ENCODE data around the gene C11orf21.
A peak's percentile ranks its signal among the peaks of the same experiment; 100 is the strongest.

Gene C11orf21

DNA sequence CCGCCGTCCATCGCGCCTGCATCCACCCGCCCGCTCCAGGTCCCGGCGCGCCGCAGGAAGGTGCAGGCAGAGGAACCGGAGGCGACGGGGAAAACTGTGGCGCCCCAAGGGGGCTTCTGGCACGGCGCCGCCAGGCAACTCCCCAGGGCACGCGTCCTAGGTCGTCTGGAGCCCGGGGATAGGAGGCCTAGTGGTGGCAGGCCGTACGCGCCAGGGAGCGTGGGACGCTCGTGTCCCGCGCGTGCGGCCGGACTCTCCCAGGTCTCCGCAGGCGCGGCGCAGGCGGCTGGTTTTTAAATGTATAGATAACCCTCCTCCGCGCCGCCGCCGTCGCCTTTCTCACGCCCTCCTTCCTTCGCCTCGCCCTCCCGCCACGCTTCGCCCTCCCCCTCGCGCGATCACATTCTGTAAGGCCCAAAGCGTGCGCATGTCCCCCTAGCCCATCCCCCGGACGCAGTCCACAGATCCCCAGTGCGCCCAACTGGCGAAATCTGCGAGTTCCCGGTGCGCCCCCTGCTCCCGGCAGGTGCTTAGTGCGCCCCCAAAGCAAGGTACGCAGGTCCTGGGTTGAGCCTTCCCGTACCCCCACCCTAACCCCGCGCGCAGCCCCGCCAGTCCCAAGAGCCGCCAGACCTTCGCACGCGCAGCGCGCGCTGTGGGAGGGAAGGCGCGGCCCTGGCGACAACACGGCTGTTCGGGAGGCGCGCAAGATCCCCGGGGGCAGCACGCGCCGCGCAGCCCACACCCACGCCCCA lies 31.2 kb downstream of the C11orf21 start, which contains the start of gene ASCL2:
ASCL2 (minus strand) TSS at position 267 of the 755 bp plus-strand sequence; CDS start at position 11, 256 bp downstream.
- no peak for DNase-seq

DNA sequence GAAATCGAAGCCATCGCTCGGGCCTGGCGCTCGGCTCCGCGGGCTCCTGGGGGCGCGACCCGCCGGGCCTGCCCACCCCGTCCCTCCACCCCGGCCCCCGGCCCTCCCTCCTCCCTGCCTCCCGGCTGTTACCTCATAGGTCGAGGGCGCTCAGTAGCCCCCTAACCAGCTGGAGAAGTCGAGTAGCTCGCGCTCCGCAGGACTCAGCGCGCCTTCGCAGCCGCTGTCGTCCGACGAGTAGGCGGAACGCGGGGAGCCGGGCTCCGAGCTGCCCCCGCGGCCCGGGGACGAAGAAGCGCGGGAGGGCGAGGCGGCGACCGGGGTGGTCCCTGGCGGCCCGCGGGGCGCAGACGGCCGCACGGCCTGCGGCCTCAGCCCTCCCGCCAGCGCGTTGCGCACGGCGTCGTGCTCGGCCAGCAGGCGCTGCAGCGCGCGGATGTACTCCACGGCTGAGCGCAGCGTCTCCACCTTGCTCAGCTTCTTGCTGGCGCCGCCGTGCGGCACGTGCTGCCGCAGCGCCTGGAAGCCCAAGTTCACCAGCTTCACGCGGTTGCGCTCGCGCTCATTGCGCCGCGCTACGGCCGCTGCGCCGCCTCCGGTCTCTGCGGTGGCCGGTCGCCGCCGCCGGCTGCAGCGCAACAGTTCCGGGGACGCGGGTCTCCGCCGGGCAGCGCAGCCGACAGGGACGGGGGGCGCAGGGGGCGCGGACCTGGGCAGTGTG lies 32.0 kb downstream of the C11orf21 start:
- peak; percentile 73 for DNase-seq

GRCh38 chr11:2268729-2269600 lies 32.8 kb downstream of the C11orf21 start:
- peak; percentile 38 for DNase-seq

- no peak for DNase-seq
Observed at GRCh38 chr11:2267851-2268728, 33.6 kb downstream of the C11orf21 start.

DNA sequence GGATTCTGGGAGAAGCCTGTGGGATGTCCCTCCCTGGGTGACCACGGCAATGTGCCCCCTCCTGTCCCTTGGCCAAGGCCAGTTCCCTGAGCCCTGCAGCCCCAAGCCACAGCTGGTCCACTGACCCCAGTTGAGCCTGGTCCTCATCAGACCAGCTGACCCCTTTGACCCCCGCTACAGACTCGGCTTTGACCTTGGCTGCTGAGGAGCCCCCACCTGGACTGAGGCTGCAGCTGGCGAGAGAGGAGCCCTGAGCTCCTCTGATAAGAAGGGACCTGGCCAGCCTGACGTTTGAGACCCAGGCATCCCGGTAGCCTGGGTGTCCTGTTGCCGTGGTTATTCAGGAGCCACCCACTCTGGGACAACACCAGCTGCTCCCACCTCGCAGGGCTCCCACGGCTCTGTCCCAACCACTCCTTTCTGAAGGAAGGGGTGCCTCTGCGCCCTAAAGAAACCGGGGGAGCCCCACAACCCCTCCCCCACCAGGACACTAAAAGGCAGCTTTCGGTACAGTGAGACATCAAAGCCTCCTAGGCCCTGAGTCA lies 34.3 kb downstream of the C11orf21 start:
- DNase-seq = no peak

- no peak for DNase-seq
Observed at GRCh38 chr11:2266586-2267305, 35.0 kb downstream of the C11orf21 start.

DNA sequence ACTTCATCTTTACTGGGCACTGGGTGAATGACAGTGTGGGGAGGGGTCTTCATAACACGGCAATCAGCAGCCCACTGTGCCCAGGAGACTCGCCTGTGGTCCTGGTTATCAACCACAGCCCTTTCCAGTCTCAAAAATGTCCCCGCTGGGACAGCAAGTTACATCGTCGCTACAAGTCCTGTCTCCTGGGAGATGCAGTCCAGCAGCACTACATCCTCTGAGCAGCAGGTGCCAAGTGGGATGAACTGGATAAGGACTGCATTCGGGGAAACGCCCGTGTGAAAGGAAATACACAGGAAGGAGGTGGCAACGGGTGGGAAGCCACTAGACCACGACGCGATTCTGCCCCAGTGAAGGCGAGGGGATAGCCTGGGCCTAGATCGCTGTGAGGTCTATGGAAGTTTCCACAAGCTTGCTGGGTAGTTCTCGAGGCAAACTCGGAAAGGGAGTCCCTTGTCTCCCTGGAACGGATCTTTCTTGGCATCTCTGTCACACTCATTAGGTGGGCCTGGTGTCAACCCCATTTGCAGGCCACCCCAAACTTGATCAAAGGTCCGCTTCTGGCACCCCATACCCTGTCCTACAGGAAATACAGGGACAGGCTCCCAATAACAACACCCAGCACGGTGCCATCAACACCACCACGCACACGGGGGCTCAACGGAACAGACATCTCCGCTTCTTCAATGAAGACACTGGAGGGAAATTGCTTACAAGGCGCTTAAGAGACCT lies 35.7 kb downstream of the C11orf21 start:
- no peak for DNase-seq

GRCh38 chr11:2265396-2265795 lies 36.3 kb downstream of the C11orf21 start:
- DNase-seq = no peak

DNA sequence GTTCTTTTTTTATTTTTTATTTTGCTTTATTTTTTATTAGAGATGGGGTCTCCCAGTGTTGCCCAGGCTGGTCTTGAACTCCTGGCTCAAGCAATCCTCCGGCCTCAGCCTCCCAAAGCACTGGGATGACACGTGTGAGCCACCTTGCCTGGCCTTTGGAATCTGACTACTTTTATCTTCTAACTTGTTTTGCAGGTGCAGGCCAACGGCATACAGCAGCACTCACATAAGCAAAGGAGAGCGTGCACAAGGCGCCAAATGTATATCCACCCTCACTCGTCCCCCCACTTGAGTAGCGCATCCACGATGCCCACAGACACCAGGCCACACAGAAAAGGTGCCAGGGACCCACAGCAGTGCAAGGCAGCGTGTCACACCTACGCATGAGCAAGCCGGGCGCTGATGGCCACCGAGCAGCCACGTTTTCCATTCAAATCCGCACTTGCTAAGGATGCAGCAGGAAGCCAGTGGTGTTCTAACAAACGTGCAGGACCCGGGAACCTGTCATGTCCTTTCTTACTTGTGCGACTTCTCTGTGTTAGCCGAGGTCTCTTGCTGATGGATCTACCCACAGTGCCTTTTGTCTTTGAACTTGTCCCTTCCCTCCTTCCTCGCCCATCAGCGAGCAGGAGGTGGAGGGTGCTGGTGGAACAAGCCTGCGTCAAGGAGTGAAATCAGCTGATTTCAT lies 37.2 kb downstream of the C11orf21 start:
- DNase-seq = no peak

- no peak for DNase-seq
Observed at GRCh38 chr11:2263724-2264360, 37.9 kb downstream of the C11orf21 start.

- no peak for DNase-seq
Observed at GRCh38 chr11:2263071-2263565, 38.6 kb downstream of the C11orf21 start.

DNA sequence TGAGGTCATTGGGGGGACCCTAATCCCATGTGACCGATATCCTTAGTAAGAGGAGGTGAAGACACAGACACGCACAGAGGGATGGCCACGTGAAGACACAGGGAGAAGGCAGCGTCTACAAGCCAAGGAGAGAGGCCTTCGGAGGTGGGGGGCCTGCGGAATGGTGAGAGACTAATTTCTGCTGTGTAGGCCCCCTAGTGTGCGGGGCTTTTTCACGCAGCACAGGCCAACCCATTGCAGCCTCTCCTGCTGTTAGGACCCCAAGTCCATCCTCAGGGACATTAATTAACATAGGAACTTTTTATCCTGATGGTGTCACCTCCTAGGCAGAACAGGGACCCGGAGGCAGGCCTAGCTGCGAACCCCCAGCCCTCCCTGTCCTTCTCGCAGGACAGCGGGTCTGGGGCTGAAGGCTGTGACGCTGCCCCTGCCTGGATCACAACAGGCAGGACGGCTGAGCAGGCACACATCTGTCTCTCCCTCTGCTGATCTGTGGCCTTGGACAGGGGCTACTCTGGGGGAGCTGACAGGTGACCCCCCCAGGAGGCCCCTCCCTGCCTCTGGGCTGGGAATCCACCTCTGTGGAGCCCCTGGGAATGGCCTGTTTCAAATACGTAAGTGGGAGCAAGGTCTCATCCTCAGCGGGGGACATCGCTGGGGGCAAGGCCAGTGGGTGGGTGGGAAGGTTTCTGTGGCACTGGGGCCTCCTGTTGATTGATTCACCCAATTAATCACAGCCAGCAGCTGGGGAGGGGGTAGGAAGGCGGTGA lies 39.2 kb downstream of the C11orf21 start:
- no peak for DNase-seq

DNA sequence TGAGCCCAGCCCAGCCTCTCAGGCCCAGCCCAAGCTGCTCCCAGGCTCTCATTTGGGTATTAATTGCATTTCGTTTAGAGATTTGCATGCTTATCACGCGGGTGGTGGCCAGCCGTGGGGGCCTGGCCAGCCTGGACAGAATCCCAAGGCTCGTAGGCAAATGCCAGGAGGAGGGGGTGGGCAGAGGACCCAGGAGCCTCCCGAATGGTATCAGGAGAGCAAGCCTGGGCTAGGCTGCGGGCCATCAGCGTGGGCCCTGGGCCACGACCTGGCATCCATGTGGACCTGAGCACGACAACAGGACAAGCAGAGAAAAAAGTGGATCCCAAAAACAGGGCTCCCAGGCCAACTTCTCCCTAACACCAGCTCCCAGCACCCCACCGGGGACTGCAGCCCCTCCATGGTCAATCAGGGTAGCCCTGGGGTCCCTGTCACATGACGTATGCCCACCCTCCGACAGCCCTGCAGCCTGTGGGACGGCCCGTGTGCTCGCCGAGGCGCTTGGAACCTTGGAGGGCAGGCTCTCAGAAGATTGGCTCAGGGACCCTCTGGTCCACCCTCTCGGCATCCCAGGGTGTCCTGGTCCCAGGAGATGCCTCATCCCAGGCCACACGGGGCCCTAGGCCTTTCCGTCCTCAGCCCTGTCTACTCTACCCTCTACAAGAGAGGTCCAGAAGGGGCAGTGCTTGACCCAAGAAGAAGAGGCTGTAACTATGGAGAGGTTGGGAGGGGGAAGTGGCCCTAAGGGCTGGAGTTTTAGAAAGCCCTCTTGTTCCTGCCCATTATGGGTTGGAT lies 40.1 kb downstream of the C11orf21 start:
- DNase-seq = no peak

- no peak for DNase-seq
Observed at GRCh38 chr11:2260491-2261364, 41.0 kb downstream of the C11orf21 start.

GRCh38 chr11:2259897-2260451 lies 41.7 kb downstream of the C11orf21 start:
- no peak for DNase-seq

DNA sequence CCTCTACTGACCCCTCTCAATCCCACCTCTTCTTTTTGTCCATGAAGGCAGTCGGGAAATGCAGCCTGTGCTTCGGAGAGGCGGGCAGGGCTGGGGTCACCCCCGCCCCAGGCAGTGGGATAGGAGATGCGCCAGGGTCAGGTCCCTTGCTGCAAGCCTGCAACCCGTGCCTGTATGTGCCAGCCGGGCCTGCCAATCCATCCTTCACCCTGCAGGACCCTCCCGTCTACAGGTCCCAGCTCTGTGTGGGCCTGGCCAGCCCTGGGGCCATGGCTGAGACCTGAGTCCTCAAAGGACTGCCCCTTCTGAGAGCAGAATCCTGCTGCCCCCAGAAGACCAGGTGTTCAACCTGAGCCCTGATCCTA lies 42.3 kb downstream of the C11orf21 start:
- DNase-seq = no peak

All from DMS153 (cell line).